Naive thymus-derived CD8-positive, alpha-beta T cell (primary cell): ENCODE measurements around the gene PAPOLA. TPM values are rescaled to one million over a fixed set of nuclear protein-coding genes. Genes with fewer than 3 reads are reported as not detected.
"Not testable (repeated sequence)": the region's sequence is repeated elsewhere in the genome, so short reads cannot be mapped to it uniquely, and the experiment has no call there.

ENCODE experiments used
- ATAC-seq, 2 donors: fragments of 150-1000 bp; cut with Tn5 transposase in 1 of 2; sonication (Bioruptor Pico), chemical (Tn5 transposase) in 1 of 2; 1 replicate in 1 of 2; 2 replicates in 1 of 2; pipeline ENCODE4 v1.10.0; 2021; ENCODE audit warnings: mild to moderate bottlenecking in 2 of 2, moderate library complexity in 2 of 2
- POLR2A ChIA-PET: fragments of 350-600 bp; sonication (Branson Sonifier 250); formaldehyde crosslinking; loops from one replicate; lab custom pipeline; 2021; ENCODE audit warnings: antibody characterized with exemption; lab: Charles Lee
- DNase-seq, 10 donors: peaks; one replicate each; pipeline versions ENCODE4 v3.0.0 to v3.0.0-alpha.2; 2020 to 2022
- H3K27ac Mint-ChIP-seq, 10 donors: one replicate each; pipeline ENCODE4 v1.8.0; 2020 to 2022; ENCODE audit warnings: mild to moderate bottlenecking in 10 of 10, mixed read lengths in 10 of 10, moderate library complexity in 4 of 10, inconsistent platforms in 1 of 10
- H3K27me3 Mint-ChIP-seq, 5 donors: one replicate each; pipeline ENCODE4 v1.8.0; 2021 to 2022; ENCODE audit warnings: mixed read lengths in 5 of 5
- H3K36me3 Mint-ChIP-seq, 3 donors: one replicate each; pipeline ENCODE4 v1.8.0; 2020 to 2022; ENCODE audit warnings: mixed read lengths in 3 of 3, mild to moderate bottlenecking in 2 of 3, inconsistent platforms in 1 of 3
- H3K4me1 Mint-ChIP-seq, 4 donors: one replicate each; pipeline ENCODE4 v1.8.0; 2021 to 2022; ENCODE audit warnings: mixed read lengths in 4 of 4
- H3K4me3 Mint-ChIP-seq, 10 donors: one replicate each; pipeline ENCODE4 v1.8.0; 2020 to 2022; ENCODE audit warnings: mild to moderate bottlenecking in 10 of 10, mixed read lengths in 10 of 10, moderate library complexity in 6 of 10, inconsistent platforms in 1 of 10
- H3K9me3 Mint-ChIP-seq, 9 donors: one replicate each; pipeline ENCODE4 v1.8.0; 2020 to 2022; ENCODE audit warnings: mixed read lengths in 9 of 9, mild to moderate bottlenecking in 3 of 9, inconsistent platforms in 1 of 9, moderate library complexity in 1 of 9
- polyA plus RNA-seq, 3 donors: library from polyadenylated mRNA; unstranded; fragments of 300-500 nt; fragmentation: Illumina TruSeq; gene quantifications; one replicate each; pipeline ENCODE4 v1.2.3, GENCODE V29; 2021
- total RNA-seq, 8 experiments: library from RNA in 2 of 8; stranded (reverse) in 2 of 8; gene quantifications; one replicate each; pipeline ENCODE4 v1.2.3 and lab custom pipeline; 2021 to 2026

PAPOLA gene
- total RNA-seq (100 to 1,000 TPM; 249 to 289 TPM), polyA plus RNA-seq (10 to 100 TPM; 63.3 to 79.4 (median 71.9) TPM), total RNA-seq (lab: John Stamatoyannopoulos, UW) (166 to 339 (median 272) reads per million in 6 experiments)

- Mint-ChIP-seq H3K36me3 (peaks cover 3 to 16% (median 7%) of the 10 kb centered on the region in 3 donors), H3K4me3 (peak within 1 kb of the TSS; percentile 87 to 100 (median 98)), H3K27ac (peak within 1 kb of the TSS; percentile 97 to 99 (median 99)), H3K4me1 (peaks cover 30 to 53% (median 49%) of the 10 kb centered on the region in 4 donors), H3K27me3 (peaks cover 0 to 8% (median 3%) of the 10 kb centered on the region in 5 donors), H3K9me3 (no peaks in the 10 kb centered on the region)
- DNase-seq (peak; percentile 91 to 97 (median 95)), ATAC-seq (peak; percentile 85 to 87)
- POLR2A ChIA-PET = no interaction called here
Measured at GRCh38 chr14:96501740-96502620, at the start of gene PAPOLA. PAPOLA (plus strand) TSS chr14:96502382; CDS start chr14:96502593, 211 bp downstream.

DNA sequence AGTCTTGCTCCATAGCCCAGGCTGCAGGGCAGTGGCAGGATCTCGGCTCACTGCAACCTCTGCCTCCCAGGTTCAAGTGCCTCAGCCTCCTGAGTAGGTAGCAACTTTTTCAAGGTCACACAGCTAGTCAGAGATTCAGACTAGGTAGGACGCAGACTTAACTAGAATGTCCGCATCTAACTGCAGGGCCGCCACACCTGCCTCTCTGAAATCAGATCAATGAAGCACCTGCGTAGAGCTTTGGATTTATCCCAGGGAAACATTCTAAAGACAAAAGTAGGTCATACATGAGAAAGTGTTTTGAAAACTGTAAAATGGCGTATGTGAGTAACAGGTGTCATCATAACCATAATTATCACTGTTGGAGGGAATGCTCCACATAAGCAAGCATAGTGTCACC lies 49.5 kb upstream of the PAPOLA start:
- no peak for DNase-seq
- Mint-ChIP-seq H3K4me3 (no peak overlapping the region), H3K36me3 (no peaks in the 10 kb centered on the region), H3K4me1 (no peaks in the 10 kb centered on the region), H3K9me3 (no peaks in the 10 kb centered on the region), H3K27ac (peak overlapping the region in 1 of 10 donors; percentile 40), H3K27me3 (peaks cover 0 to 4% (median 3%) of the 10 kb centered on the region in 5 donors)
- no peak for ATAC-seq
- POLR2A ChIA-PET = no interaction called here

- Mint-ChIP-seq H3K9me3 (no peaks in the 10 kb centered on the region), H3K4me3 (no peak overlapping the region), H3K27me3 (peaks cover 3 to 9% (median 8%) of the 10 kb centered on the region in 5 donors), H3K36me3 (no peaks in the 10 kb centered on the region), H3K27ac (no peak overlapping the region), H3K4me1 (peaks cover 0 to 3% (median under 1%) of the 10 kb centered on the region in 4 donors)
- POLR2A ChIA-PET = no interaction called here
- DNase-seq (no peak), ATAC-seq (no peak)
Measured at GRCh38 chr14:96455588-96455987, 46.6 kb upstream of the PAPOLA start.

DNA sequence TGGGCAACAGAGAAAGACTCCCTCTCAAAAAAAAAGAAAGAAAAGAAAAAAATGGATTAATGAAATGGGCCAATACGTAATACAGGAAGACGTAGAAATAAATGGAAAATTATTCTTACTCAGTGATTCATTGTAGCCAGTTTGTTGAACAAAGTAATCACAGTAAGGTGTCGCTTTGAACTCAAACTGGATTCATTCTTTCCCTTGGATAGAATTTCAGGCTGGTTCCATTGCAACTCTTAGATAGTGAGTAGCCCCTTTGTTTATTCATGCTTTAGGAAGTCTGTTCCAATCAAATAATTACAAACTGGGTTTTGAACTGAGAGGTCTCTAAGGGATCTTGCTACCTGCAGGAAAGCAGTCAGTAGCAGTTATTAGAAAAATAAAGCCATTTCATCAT lies 42.3 kb upstream of the PAPOLA start:
- Mint-ChIP-seq H3K27me3 (peaks cover 3 to 9% (median 7%) of the 10 kb centered on the region in 5 donors), H3K36me3 (no peaks in the 10 kb centered on the region), H3K9me3 (no peaks in the 10 kb centered on the region), H3K4me3 (no peak overlapping the region), H3K27ac (no peak overlapping the region), H3K4me1 (peaks cover 11 to 20% (median 13%) of the 10 kb centered on the region in 4 donors)
- no peak for DNase-seq
- POLR2A ChIA-PET = no interaction called here
- no peak for ATAC-seq

DNA sequence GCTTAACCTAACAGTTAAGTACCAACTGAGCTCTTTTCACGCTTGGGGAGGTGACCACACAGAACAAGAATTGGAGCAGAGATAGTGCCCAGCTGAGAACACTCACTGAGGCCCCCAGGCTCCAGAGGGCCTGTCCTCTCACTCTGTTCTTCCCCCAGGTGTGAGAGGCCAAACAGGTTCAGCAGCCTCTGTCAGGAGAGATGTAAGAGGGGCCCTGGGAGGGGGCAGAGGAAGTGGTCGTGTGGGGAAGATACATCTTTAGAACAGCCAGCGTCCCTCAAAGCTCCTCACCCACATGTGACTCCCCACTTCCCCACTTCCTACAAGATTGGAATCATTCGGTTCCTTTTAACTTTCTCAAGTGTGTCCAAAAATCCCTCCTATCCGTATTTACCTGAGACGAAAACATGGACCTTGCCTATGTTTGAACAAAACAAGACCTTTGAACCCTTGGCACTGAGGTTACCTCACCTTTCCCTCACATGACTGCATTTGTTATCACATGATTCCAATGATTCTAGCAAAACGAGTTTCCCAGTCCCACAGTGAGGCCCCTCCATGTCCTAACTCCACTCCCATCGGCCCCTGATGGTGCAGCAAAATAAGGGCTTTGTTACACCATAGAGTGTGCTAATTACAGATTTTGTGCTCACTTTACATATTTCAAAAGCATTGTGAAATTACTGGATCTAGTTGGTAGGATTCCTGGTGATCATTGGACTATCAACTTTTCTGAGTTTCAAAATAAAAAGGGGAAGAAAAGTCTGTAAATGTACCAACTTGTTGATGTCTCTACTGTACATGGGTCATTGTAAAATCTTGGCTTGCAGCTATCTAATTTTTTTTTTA lies 40.0 kb upstream of the PAPOLA start:
- no peaks in the 10 kb centered on the region for H3K9me3 Mint-ChIP-seq
- DNase-seq = peak in 3 of 10 donors; percentile 7 to 28 (median 12)
- peak overlapping the region in 3 of 10 donors; percentile 3 to 66 (median 4) for H3K4me3 Mint-ChIP-seq
- H3K36me3 Mint-ChIP-seq = no peaks in the 10 kb centered on the region
- peaks cover 3 to 9% (median 4%) of the 10 kb centered on the region in 5 donors for H3K27me3 Mint-ChIP-seq
- peak in 1 of 2 donors; percentile 53 for ATAC-seq
- POLR2A ChIA-PET = no interaction called here
- peaks cover 11 to 20% (median 13%) of the 10 kb centered on the region in 4 donors for H3K4me1 Mint-ChIP-seq
- peak overlapping the region in 4 of 10 donors; percentile 2 to 69 (median 22) for H3K27ac Mint-ChIP-seq

GRCh38 chr14:96464136-96464535 lies 38.0 kb upstream of the PAPOLA start:
- Mint-ChIP-seq H3K27me3 (peaks cover 0 to 3% (median 0%) of the 10 kb centered on the region in 5 donors), H3K4me3 (no peak overlapping the region), H3K36me3 (no peaks in the 10 kb centered on the region), H3K27ac (no peak overlapping the region), H3K4me1 (peaks cover 10 to 20% (median 12%) of the 10 kb centered on the region in 4 donors), H3K9me3 (no peaks in the 10 kb centered on the region)
- no peak for ATAC-seq
- DNase-seq = no peak
- POLR2A ChIA-PET = no interaction called here

GRCh38 chr14:96466918-96467317 lies 35.3 kb upstream of the PAPOLA start:
- Mint-ChIP-seq H3K4me3 (no peak overlapping the region), H3K9me3 (no peaks in the 10 kb centered on the region), H3K36me3 (no peaks in the 10 kb centered on the region), H3K27me3 (peaks cover 0 to 1% (median 0%) of the 10 kb centered on the region in 5 donors), H3K4me1 (peaks cover 5 to 8% (median 6%) of the 10 kb centered on the region in 4 donors), H3K27ac (no peak overlapping the region)
- POLR2A ChIA-PET = no interaction called here
- no peak for ATAC-seq
- no peak for DNase-seq

GRCh38 chr14:96470331-96470730 lies 31.9 kb upstream of the PAPOLA start:
- ATAC-seq (no peak), DNase-seq (no peak)
- Mint-ChIP-seq H3K4me3 (no peak overlapping the region), H3K27ac (no peak overlapping the region), H3K27me3 (peaks cover 0 to 8% (median 5%) of the 10 kb centered on the region in 5 donors), H3K36me3 (no peaks in the 10 kb centered on the region), H3K9me3 (no peaks in the 10 kb centered on the region), H3K4me1 (no peaks in the 10 kb centered on the region)
- POLR2A ChIA-PET = no interaction called here

GRCh38 chr14:96470967-96471366 lies 31.2 kb upstream of the PAPOLA start:
- POLR2A ChIA-PET = not testable (repeated sequence)
- H3K27ac Mint-ChIP-seq = peak overlapping the region in 1 of 10 donors; percentile 12

DNA sequence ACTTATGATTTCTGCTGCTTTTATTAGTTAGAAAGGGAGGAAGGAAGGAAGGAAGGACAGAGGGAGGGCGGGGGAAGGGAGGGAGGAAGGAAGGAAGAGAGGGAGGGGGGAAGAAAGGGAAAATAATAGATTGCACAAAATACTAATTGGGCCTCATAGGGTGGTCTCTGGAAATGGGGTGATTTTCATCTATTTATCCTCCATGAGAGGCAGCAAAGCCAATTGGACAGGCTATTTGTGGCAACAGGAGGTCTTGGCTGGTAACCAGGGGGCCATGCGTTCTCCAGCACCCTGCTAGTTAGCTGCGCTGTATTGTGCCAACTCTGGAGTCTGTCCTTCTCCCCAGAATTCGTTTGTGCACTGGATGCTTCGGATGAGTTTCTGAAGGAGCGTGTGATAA lies 24.1 kb upstream of the PAPOLA start:
- Mint-ChIP-seq H3K4me1 (no peaks in the 10 kb centered on the region), H3K4me3 (no peak overlapping the region), H3K36me3 (no peaks in the 10 kb centered on the region), H3K27ac (no peak overlapping the region), H3K27me3 (peaks cover 0 to 8% (median 6%) of the 10 kb centered on the region in 5 donors), H3K9me3 (no peaks in the 10 kb centered on the region)
- DNase-seq (no peak), ATAC-seq (no peak)
- POLR2A ChIA-PET = no interaction called here

More at GRCh38 chr14:96470967-96471366, 31.2 kb upstream of the PAPOLA start:
- H3K4me3 Mint-ChIP-seq, H3K9me3 Mint-ChIP-seq, DNase-seq, H3K27me3 Mint-ChIP-seq, H3K36me3 Mint-ChIP-seq, H3K4me1 Mint-ChIP-seq, ATAC-seq: not testable (repeated sequence)

GRCh38 chr14:96479435-96480146 lies 22.6 kb upstream of the PAPOLA start:
- H3K9me3 Mint-ChIP-seq = no peaks in the 10 kb centered on the region
- POLR2A ChIA-PET = interaction anchor here (0.6 to 0.7 kb wide), 2 partner anchors 20 to 27 kb away, joined by 3 to 4 read pairs; no protein-coding TSS in a partner anchor
- peaks cover 0 to 11% (median 5%) of the 10 kb centered on the region in 5 donors for H3K27me3 Mint-ChIP-seq
- no peaks in the 10 kb centered on the region for H3K36me3 Mint-ChIP-seq
- ATAC-seq (no peak), DNase-seq (no peak)
- H3K4me1 Mint-ChIP-seq = no peaks in the 10 kb centered on the region
- peak overlapping the region in 1 of 10 donors; percentile 43 for H3K27ac Mint-ChIP-seq
- H3K4me3 Mint-ChIP-seq = no peak overlapping the region
